Keratinocyte (primary cell): Measurements from ENCODE around the gene RAD54L. TPM values are rescaled to one million over a fixed set of nuclear protein-coding genes. Genes with fewer than 3 reads are reported as not detected.

Experiments
- DNase-seq: peaks from one replicate; pipeline ENCODE4 v3.0.0-alpha.2; 2011; ENCODE audit warnings: low read depth, missing footprints, low spot score
- FAIRE-seq: peaks from 2 replicates; lab custom pipeline; 2011; peaks lifted over from hg19 to GRCh38; lab: Jason Lieb, UNC
- H2AFZ ChIP-seq: 2 replicates; pipeline ENCODE4 v1.6.0; 2012; ENCODE audit warnings: low read length, control low read depth, inconsistent platforms; ENCODE audit not compliant: control insufficient read depth
- H3K27ac ChIP-seq: 2 replicates; pipeline ENCODE4 v1.5.1; 2011; ENCODE audit warnings: low read length; ENCODE audit not compliant: control insufficient read depth, insufficient read depth
- H3K27me3 ChIP-seq: 3 replicates; pipeline ENCODE4 v1.6.0; 2011; ENCODE audit warnings: low read length; ENCODE audit not compliant: control insufficient read depth, insufficient read depth; ENCODE audit errors: extremely low read depth
- H3K36me3 ChIP-seq, 2 experiments: 2 replicates in 1 of 2; 3 replicates in 1 of 2; pipeline ENCODE4 v1.5.1; 2011; ENCODE audit warnings: low read length in 2 of 2, mild to moderate bottlenecking in 1 of 2; ENCODE audit not compliant: control insufficient read depth in 2 of 2, insufficient read depth in 2 of 2; ENCODE audit errors: extremely low read depth in 1 of 2
- H3K4me1 ChIP-seq: 3 replicates; pipeline ENCODE4 v1.5.1; 2011; ENCODE audit warnings: low read length; ENCODE audit not compliant: control insufficient read depth, insufficient read depth; ENCODE audit errors: extremely low read depth
- H3K4me2 ChIP-seq: 3 replicates; pipeline ENCODE4 v1.6.0; 2011; ENCODE audit warnings: low read depth, low read length; ENCODE audit not compliant: control insufficient read depth, insufficient read depth; ENCODE audit errors: extremely low read depth
- H3K4me3 ChIP-seq, 3 experiments: fragments of 200-600 bp in 1 of 3; sonication (generic) in 1 of 3; 2 replicates in 2 of 3; 3 replicates in 1 of 3; pipeline ENCODE4 v1.5.1; 2011 to 2016; ENCODE audit warnings: low read length in 3 of 3, mild to moderate bottlenecking in 3 of 3, control low read depth in 2 of 3, inconsistent platforms in 1 of 3, low read depth in 1 of 3, mixed read lengths in 1 of 3, mixed run types in 1 of 3, moderate library complexity in 1 of 3; ENCODE audit not compliant: control insufficient read depth in 2 of 3, insufficient read depth in 2 of 3; ENCODE audit errors: extremely low read depth in 1 of 3
- H3K79me2 ChIP-seq: 2 replicates; pipeline ENCODE4 v1.6.0; 2012; ENCODE audit warnings: low read length; ENCODE audit not compliant: control insufficient read depth, insufficient read depth
- H3K9ac ChIP-seq: 3 replicates; pipeline ENCODE4 v1.6.0; 2011; ENCODE audit warnings: low read length; ENCODE audit not compliant: control insufficient read depth, insufficient read depth; ENCODE audit errors: extremely low read depth
- H3K9me1 ChIP-seq: 3 replicates; pipeline ENCODE4 v1.6.0; 2011; ENCODE audit warnings: low read length; ENCODE audit not compliant: control insufficient read depth, insufficient read depth; ENCODE audit errors: extremely low read depth
- H3K9me3 ChIP-seq: 2 replicates; pipeline ENCODE4 v1.5.1; 2012; ENCODE audit warnings: low read depth, low read length; ENCODE audit not compliant: control insufficient read depth
- H4K20me1 ChIP-seq: 3 replicates; pipeline ENCODE4 v1.6.0; 2011; ENCODE audit warnings: low read length; ENCODE audit not compliant: control insufficient read depth, insufficient read depth; ENCODE audit errors: extremely low read depth
- EZH2 ChIP-seq: IDR thresholded peaks from one replicate; pipeline ENCODE4 v1.6.1; 2012; ENCODE audit warnings: inconsistent platforms, mild to moderate bottlenecking, low read length, moderate library complexity
- dilution Hi-C: fragments of 300-500 bp; cut with MboI; formaldehyde crosslinking; loops from one replicate; pipeline ENCODE4 v1.7.0; 2020; ENCODE audit warnings: low sequenced_read_pairs; ENCODE audit not compliant: extremely low pct_ligation_motif_present
- polyA plus RNA-seq, 5 experiments: library from polyadenylated mRNA; depleted of rRNA in 3 of 5; stranded (reverse) in 3 of 5; stranded (forward) in 1 of 5; unstranded in 1 of 5; fragments of >200 nt; gene quantifications; 1 replicate in 1 of 5; 2 replicates in 3 of 5; 3 replicates in 1 of 5; pipeline versions ENCODE4 v1.2.1 to v1.2.3, GENCODE V29; 2011 to 2012; ENCODE audit warnings: missing spikeins in 2 of 5, low read depth in 1 of 5, low replicate concordance in 1 of 5
- TF ChIP-seq, protein P1 (sequence below), 3 experiments: IDR thresholded peaks in 1 of 3; conservative IDR thresholded peaks in 1 of 3; optimal IDR thresholded peaks in 1 of 3; 2 replicates in 2 of 3; 3 replicates in 1 of 3; pipeline versions ENCODE3 to v1.5.1; 2011; ENCODE audit warnings: low read length in 3 of 3, mild to moderate bottlenecking in 3 of 3, moderate library complexity in 2 of 3, control low read depth in 1 of 3, inconsistent platforms in 1 of 3; ENCODE audit not compliant: insufficient read depth in 2 of 3; ENCODE audit errors: extremely low read depth in 1 of 3

Gene RAD54L
- polyA plus RNA-seq, 1 donor (not counting 4 experiments of a cell fraction or from before 2014, with no cell fraction given) = 3.8 TPM

- Histone ChIP-seq H4K20me1 (no peaks in the 10 kb centered on the region), H3K27ac (no peak overlapping the region), H3K9me3 (no peaks in the 10 kb centered on the region), H3K4me1 (no peaks in the 10 kb centered on the region), H3K9ac (no peak overlapping the region), H2AFZ (no peak overlapping the region), H3K36me3 (peaks cover 11 to 56% of the 10 kb centered on the region in 2 experiments), H3K4me2 (no peak overlapping the region), H3K79me2 (no peaks in the 10 kb centered on the region), H3K27me3 (no peaks in the 10 kb centered on the region), H3K4me3 (no peak overlapping the region), H3K9me1 (no peaks in the 10 kb centered on the region)
- TF ChIP-seq EZH2 = no peak
- TF ChIP-seq, protein P1, sequence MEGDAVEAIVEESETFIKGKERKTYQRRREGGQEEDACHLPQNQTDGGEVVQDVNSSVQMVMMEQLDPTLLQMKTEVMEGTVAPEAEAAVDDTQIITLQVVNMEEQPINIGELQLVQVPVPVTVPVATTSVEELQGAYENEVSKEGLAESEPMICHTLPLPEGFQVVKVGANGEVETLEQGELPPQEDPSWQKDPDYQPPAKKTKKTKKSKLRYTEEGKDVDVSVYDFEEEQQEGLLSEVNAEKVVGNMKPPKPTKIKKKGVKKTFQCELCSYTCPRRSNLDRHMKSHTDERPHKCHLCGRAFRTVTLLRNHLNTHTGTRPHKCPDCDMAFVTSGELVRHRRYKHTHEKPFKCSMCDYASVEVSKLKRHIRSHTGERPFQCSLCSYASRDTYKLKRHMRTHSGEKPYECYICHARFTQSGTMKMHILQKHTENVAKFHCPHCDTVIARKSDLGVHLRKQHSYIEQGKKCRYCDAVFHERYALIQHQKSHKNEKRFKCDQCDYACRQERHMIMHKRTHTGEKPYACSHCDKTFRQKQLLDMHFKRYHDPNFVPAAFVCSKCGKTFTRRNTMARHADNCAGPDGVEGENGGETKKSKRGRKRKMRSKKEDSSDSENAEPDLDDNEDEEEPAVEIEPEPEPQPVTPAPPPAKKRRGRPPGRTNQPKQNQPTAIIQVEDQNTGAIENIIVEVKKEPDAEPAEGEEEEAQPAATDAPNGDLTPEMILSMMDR (optimal IDR thresholded peaks at IDR 0.05 in 1 of 3, IDR thresholded peaks at IDR 0.05 in 1 of 3, conservative IDR thresholded peaks at IDR 0.05 in 1 of 3; ENCODE audit: extremely low read depth in 1 of 3, insufficient read depth in 2 of 3, low read length in 3 of 3) = no peak
- DNase-seq (no peak), FAIRE-seq (no peak)
- dilution Hi-C loops = no loop called here
Measured at GRCh38 chr1:46275030-46275337, 27.4 kb downstream of the RAD54L start.

DNA sequence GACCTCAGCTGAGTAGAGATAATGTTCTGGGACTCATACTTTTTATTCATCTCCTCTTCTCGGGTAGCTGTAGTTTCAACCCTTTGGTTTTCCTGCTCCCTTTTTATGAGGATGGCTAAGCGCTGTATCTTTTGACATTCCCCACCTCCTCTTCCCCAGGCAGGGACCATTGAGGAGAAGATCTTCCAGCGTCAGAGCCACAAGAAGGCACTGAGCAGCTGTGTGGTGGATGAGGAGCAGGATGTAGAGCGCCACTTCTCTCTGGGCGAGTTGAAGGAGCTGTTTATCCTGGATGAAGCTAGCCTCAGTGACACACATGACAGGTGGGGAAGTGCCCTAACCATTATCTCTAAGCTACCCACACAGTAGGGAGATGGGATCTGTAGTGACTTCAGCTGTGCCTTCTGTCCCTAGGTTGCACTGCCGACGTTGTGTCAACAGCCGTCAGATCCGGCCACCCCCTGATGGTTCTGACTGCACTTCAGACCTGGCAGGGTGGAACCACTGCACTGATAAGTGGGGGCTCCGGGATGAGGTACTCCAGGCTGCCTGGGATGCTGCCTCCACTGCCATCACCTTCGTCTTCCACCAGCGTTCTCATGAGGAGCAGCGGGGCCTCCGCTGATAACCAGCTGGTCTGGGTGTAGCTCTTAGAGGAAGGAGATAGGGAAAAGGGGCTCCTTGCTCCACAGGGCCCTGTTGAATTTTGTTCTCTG lies 30.3 kb downstream of the RAD54L start:
- TF ChIP-seq, protein P1 (optimal IDR thresholded peaks at IDR 0.05 in 1 of 3, IDR thresholded peaks at IDR 0.05 in 1 of 3, conservative IDR thresholded peaks at IDR 0.05 in 1 of 3; ENCODE audit: extremely low read depth in 1 of 3, insufficient read depth in 2 of 3, low read length in 3 of 3) = no peak
- no peak for TF ChIP-seq EZH2
- Histone ChIP-seq H3K9me1 (no peaks in the 10 kb centered on the region), H3K9me3 (no peaks in the 10 kb centered on the region), H3K79me2 (no peaks in the 10 kb centered on the region), H3K4me1 (no peaks in the 10 kb centered on the region), H3K27ac (no peak overlapping the region), H4K20me1 (no peaks in the 10 kb centered on the region), H3K4me2 (no peak overlapping the region), H3K36me3 (peaks cover 20 to 50% of the 10 kb centered on the region in 2 experiments), H3K4me3 (no peak overlapping the region), H3K27me3 (no peaks in the 10 kb centered on the region), H2AFZ (no peak overlapping the region), H3K9ac (no peak overlapping the region)
- no peak for DNase-seq
- dilution Hi-C loops = no loop called here
- FAIRE-seq = no peak
